Spleen (tissue), 7 donors: ENCODE data around the gene BMX.

Experiments used
- CTCF ChIP-seq, 11 experiments: fragments of 200-600 bp in 7 of 11; fragments of 450-650 bp in 4 of 11; sonication (generic) in 4 of 11; IDR thresholded peaks in 8 of 11; conservative IDR thresholded peaks in 3 of 11; 1 replicate in 7 of 11; 2 replicates in 4 of 11; pipeline versions ENCODE4 v1.4.0 to v1.8.0; 2016 to 2021; ENCODE audit warnings: antibody characterized with exemption in 11 of 11, inconsistent platforms in 4 of 11, mild to moderate bottlenecking in 1 of 11
- POLR2A ChIP-seq, 3 donors: fragments of 450-650 bp; IDR thresholded peaks; one replicate each; pipeline ENCODE4 v1.5.1; 2017; ENCODE audit warnings: antibody characterized with exemption in 3 of 3, mild to moderate bottlenecking in 1 of 3
- donor health status: DM: no; HTN: no; CAD: no; lungs with moderate emphysema.
- donor health status: DM: no; HTN: no; CAD: no.
- donor health status: DM: no; HTN: no; CAD: no.

GRCh38 chrX:15563056-15563455, 62.4 kb downstream of the BMX start:
- TF ChIP-seq CTCF (IDR thresholded peaks at IDR 0.05 in 8 of 11, conservative IDR thresholded peaks at IDR 0.05 in 3 of 11) (no peak), POLR2A (IDR thresholded peaks at IDR 0.05) (no peak)
